ENCODE data around the gene SMCO2. TPM values are rescaled to one million over a fixed set of nuclear protein-coding genes. Genes with fewer than 3 reads are reported as not detected.

The SMCO2 gene
- total RNA-seq, 3 donors from 2014 or later (not counting 1 experiment from before 2014, with no cell fraction given): not detected

- TF ChIP-seq, protein P1, sequence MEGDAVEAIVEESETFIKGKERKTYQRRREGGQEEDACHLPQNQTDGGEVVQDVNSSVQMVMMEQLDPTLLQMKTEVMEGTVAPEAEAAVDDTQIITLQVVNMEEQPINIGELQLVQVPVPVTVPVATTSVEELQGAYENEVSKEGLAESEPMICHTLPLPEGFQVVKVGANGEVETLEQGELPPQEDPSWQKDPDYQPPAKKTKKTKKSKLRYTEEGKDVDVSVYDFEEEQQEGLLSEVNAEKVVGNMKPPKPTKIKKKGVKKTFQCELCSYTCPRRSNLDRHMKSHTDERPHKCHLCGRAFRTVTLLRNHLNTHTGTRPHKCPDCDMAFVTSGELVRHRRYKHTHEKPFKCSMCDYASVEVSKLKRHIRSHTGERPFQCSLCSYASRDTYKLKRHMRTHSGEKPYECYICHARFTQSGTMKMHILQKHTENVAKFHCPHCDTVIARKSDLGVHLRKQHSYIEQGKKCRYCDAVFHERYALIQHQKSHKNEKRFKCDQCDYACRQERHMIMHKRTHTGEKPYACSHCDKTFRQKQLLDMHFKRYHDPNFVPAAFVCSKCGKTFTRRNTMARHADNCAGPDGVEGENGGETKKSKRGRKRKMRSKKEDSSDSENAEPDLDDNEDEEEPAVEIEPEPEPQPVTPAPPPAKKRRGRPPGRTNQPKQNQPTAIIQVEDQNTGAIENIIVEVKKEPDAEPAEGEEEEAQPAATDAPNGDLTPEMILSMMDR (IDR thresholded peaks at IDR 0.05): no peak
- Mint-ChIP-seq H3K4me1 (peaks cover 7 to 8% of the 10 kb centered on the region in 2 donors), H3K4me3 (no peak overlapping the region), H3K27ac (no peak overlapping the region), H3K36me3 (no peaks in the 10 kb centered on the region), H3K27me3 (ENCODE audit: low read depth in 2 of 2) (peaks cover 9 to 15% of the 10 kb centered on the region in 2 donors), H3K9me3 (no peaks in the 10 kb centered on the region)
- H3K27me3 ChIP-seq (ENCODE audit: control insufficient read depth, insufficient read depth, low read length): no peaks in the 10 kb centered on the region
- DNase-seq: no peak
- H3K27ac ChIP-seq (ENCODE audit: low read length): no peak overlapping the region
- no peaks in the 10 kb centered on the region for H3K9me3 ChIP-seq (ENCODE audit: control insufficient read depth, insufficient read depth, low read length)
- H3K36me3 ChIP-seq (ENCODE audit: control insufficient read depth, insufficient read depth, low read length): no peaks in the 10 kb centered on the region
- no peak for ATAC-seq
- H3K4me1 ChIP-seq (ENCODE audit: control insufficient read depth, insufficient read depth, low read length): no peaks in the 10 kb centered on the region
- intact Hi-C loops (cut with micrococcal nuclease): no loop called here
- H3K4me3 ChIP-seq (ENCODE audit: low read length): no peak overlapping the region
- no CpG with 5 or more reads among the region's 1 CpG for WGBS (ENCODE audit: insufficient coverage)
These were observed 9.8 kb upstream of the SMCO2 start for GRCh38 chr12:27436768-27437167.

GRCh38 chr12:27437839-27438238 is 8.7 kb upstream of the SMCO2 start:
- WGBS (ENCODE audit: insufficient coverage): 48% methylated on average over 2 of the region's 2 CpGs
- Mint-ChIP-seq H3K27ac (no peak overlapping the region), H3K4me3 (no peak overlapping the region), H3K9me3 (no peaks in the 10 kb centered on the region), H3K36me3 (no peaks in the 10 kb centered on the region), H3K27me3 (ENCODE audit: low read depth in 2 of 2) (peaks cover 7 to 9% of the 10 kb centered on the region in 2 donors), H3K4me1 (peaks cover 7 to 8% of the 10 kb centered on the region in 2 donors)
- TF ChIP-seq, protein P1 (IDR thresholded peaks at IDR 0.05): no peak
- no peaks in the 10 kb centered on the region for H3K36me3 ChIP-seq (ENCODE audit: control insufficient read depth, insufficient read depth, low read length)
- intact Hi-C loops (cut with micrococcal nuclease): no loop called here
- H3K9me3 ChIP-seq (ENCODE audit: control insufficient read depth, insufficient read depth, low read length): no peaks in the 10 kb centered on the region
- no peak overlapping the region for H3K4me3 ChIP-seq (ENCODE audit: low read length)
- no peaks in the 10 kb centered on the region for H3K27me3 ChIP-seq (ENCODE audit: control insufficient read depth, insufficient read depth, low read length)
- DNase-seq (no peak), ATAC-seq (no peak)
- H3K4me1 ChIP-seq (ENCODE audit: control insufficient read depth, insufficient read depth, low read length): no peaks in the 10 kb centered on the region
- H3K27ac ChIP-seq (ENCODE audit: low read length): no peak overlapping the region

- peaks cover 0 to 3% of the 10 kb centered on the region in 2 donors for H3K9me3 Mint-ChIP-seq
- ATAC-seq (no peak), DNase-seq (no peak)
- Histone ChIP-seq H3K27me3 (ENCODE audit: control insufficient read depth, insufficient read depth, low read length) (no peaks in the 10 kb centered on the region), H3K9me3 (ENCODE audit: control insufficient read depth, insufficient read depth, low read length) (peaks cover 4% of the 10 kb centered on the region), H3K36me3 (ENCODE audit: control insufficient read depth, insufficient read depth, low read length) (no peaks in the 10 kb centered on the region), H3K27ac (ENCODE audit: low read length) (no peak overlapping the region), H3K4me1 (ENCODE audit: control insufficient read depth, insufficient read depth, low read length) (no peaks in the 10 kb centered on the region), H3K4me3 (ENCODE audit: low read length) (no peak overlapping the region)
- H3K27ac Mint-ChIP-seq: no peak overlapping the region
- no peak overlapping the region for H3K4me3 Mint-ChIP-seq
- TF ChIP-seq, protein P1 (IDR thresholded peaks at IDR 0.05): no peak
- intact Hi-C loops (cut with micrococcal nuclease): no loop called here
- peaks cover 0 to 7% of the 10 kb centered on the region in 2 donors for H3K27me3 Mint-ChIP-seq (ENCODE audit: low read depth in 2 of 2)
- no peaks in the 10 kb centered on the region for H3K36me3 Mint-ChIP-seq
- H3K4me1 Mint-ChIP-seq: no peaks in the 10 kb centered on the region
- 85% methylated on average over 6 of the region's 8 CpGs for WGBS (ENCODE audit: insufficient coverage)
These were observed 1.2 kb downstream of the SMCO2 start for GRCh38 chr12:27447761-27448160.

DNA sequence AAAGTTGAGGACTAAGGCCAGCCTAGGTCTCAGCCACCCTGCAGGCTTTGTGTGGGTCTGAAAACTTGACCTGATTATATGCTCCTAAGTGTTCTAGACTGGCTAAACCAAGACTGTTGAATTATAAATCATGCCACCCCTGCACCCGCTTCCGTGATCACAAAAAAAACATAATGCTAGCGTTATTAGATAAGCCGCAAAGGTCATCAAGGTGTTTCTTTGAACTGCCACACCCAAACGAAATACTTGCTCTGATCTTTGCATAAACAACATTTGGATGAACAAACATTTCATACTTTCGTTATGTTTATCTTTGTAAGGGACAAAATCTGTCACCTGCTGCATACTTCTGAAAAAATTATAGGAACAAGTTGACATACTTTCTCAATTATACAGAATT is 2.5 kb downstream of the SMCO2 start:
- TF ChIP-seq, protein P1 (IDR thresholded peaks at IDR 0.05): no peak
- no peak overlapping the region for H3K4me3 ChIP-seq (ENCODE audit: low read length)
- H3K27me3 Mint-ChIP-seq (ENCODE audit: low read depth in 2 of 2): peaks cover 0 to 7% of the 10 kb centered on the region in 2 donors
- no peaks in the 10 kb centered on the region for H3K27me3 ChIP-seq (ENCODE audit: control insufficient read depth, insufficient read depth, low read length)
- H3K9me3 Mint-ChIP-seq: peaks cover 0 to 3% of the 10 kb centered on the region in 2 donors
- no peaks in the 10 kb centered on the region for H3K4me1 ChIP-seq (ENCODE audit: control insufficient read depth, insufficient read depth, low read length)
- no peak overlapping the region for H3K27ac Mint-ChIP-seq
- no peak overlapping the region for H3K4me3 Mint-ChIP-seq
- H3K36me3 Mint-ChIP-seq: no peaks in the 10 kb centered on the region
- DNase-seq (no peak), ATAC-seq (no peak)
- peaks cover 4% of the 10 kb centered on the region for H3K9me3 ChIP-seq (ENCODE audit: control insufficient read depth, insufficient read depth, low read length)
- WGBS (ENCODE audit: insufficient coverage): 93% methylated on average over 6 of the region's 6 CpGs
- H3K4me1 Mint-ChIP-seq: no peaks in the 10 kb centered on the region
- intact Hi-C loops (cut with micrococcal nuclease): no loop called here
- no peaks in the 10 kb centered on the region for H3K36me3 ChIP-seq (ENCODE audit: control insufficient read depth, insufficient read depth, low read length)
- H3K27ac ChIP-seq (ENCODE audit: low read length): no peak overlapping the region

All from natural killer cell (primary cell).